Nephron progenitor cell (in vitro differentiated cells): Measurements from ENCODE around the gene NRDC.

Experiments
- DNase-seq: peaks from one replicate; pipeline ENCODE4 v3.0.0; 2021
- H3K27ac Mint-ChIP-seq: 2 replicates; pipeline ENCODE4 v1.8.0; 2021; ENCODE audit warnings: mild to moderate bottlenecking, moderate library complexity, mixed read lengths
- H3K27me3 Mint-ChIP-seq: 2 replicates; pipeline ENCODE4 v1.8.0; 2021; ENCODE audit warnings: mild to moderate bottlenecking, low read depth, mixed read lengths; ENCODE audit not compliant: poor library complexity
- H3K36me3 Mint-ChIP-seq: 2 replicates; pipeline ENCODE4 v1.8.0; 2021; ENCODE audit warnings: low read depth, mixed read lengths
- H3K4me1 Mint-ChIP-seq: 2 replicates; pipeline ENCODE4 v1.8.0; 2021; ENCODE audit warnings: mixed read lengths
- H3K4me3 Mint-ChIP-seq: 2 replicates; pipeline ENCODE4 v1.8.0; 2021; ENCODE audit warnings: mild to moderate bottlenecking, moderate library complexity, mixed read lengths
- H3K9me3 Mint-ChIP-seq: 2 replicates; pipeline ENCODE4 v1.8.0; 2021; ENCODE audit warnings: mild to moderate bottlenecking, moderate library complexity, mixed read lengths
- TF ChIP-seq, protein P1 (sequence below): fragments of 200-600 bp; sonication (generic); IDR thresholded peaks from 2 replicates; pipeline ENCODE4 v1.5.0; 2021; ENCODE audit warnings: antibody characterized with exemption

Gene NRDC

DNA sequence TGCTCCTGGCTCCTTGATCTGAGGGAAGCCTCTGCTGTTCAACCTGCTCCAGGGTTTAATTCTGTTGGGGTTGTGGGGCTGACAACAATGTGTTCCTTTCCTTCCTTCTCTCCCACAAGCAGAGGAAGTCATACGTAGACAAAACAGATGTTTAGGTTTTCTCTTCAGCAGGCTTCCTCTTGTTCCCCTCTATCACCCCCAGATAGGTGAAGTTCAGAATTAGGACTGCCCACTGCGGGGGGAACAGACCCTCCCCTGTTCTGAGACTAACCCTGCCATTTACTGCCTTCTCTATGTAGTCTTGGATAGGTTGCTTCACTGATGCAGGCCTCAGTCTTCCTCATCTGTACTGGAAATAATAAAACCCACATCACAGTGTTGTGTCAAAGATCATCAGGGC, 30.0 kb upstream of the NRDC start:
- H3K4me3 Mint-ChIP-seq, result no peak overlapping the region
- peaks cover 12% of the 10 kb centered on the region for H3K9me3 Mint-ChIP-seq
- no peak for DNase-seq
- H3K36me3 Mint-ChIP-seq, result no peaks in the 10 kb centered on the region
- TF ChIP-seq, protein P1, sequence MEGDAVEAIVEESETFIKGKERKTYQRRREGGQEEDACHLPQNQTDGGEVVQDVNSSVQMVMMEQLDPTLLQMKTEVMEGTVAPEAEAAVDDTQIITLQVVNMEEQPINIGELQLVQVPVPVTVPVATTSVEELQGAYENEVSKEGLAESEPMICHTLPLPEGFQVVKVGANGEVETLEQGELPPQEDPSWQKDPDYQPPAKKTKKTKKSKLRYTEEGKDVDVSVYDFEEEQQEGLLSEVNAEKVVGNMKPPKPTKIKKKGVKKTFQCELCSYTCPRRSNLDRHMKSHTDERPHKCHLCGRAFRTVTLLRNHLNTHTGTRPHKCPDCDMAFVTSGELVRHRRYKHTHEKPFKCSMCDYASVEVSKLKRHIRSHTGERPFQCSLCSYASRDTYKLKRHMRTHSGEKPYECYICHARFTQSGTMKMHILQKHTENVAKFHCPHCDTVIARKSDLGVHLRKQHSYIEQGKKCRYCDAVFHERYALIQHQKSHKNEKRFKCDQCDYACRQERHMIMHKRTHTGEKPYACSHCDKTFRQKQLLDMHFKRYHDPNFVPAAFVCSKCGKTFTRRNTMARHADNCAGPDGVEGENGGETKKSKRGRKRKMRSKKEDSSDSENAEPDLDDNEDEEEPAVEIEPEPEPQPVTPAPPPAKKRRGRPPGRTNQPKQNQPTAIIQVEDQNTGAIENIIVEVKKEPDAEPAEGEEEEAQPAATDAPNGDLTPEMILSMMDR, result no peak
- peaks cover 14% of the 10 kb centered on the region for H3K4me1 Mint-ChIP-seq
- H3K27ac Mint-ChIP-seq, result no peak overlapping the region
- H3K27me3 Mint-ChIP-seq, result peaks cover 28% of the 10 kb centered on the region

DNA sequence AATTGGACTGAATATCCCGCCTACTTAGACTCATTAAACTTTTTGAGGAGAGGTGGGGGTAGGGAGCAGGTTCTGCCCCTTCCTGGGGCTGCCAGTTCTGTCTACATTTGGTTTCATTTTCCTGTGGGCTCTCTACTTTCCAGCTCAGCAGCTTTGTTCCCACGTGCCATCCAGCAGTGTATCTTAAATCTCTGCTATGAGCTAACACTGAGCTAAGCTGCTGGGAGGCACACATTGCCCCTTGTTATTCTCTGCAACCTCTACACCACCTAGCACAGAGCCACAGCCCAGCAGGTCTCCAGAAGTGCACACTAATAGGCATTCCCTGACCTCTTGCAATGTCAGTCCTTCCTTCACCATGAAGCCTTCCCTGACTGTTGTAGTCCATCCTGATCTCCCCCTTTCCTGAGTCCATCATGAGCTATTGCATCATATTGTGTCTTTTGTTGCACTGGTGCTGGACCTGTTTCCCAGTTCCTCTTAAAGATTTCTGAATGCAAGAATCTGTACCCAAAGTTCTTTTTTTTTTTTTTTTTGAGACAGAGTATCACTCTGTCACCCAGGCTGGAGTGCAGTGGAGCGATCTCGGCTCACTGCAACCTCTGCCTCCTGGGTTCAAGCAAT, 28.7 kb upstream of the NRDC start:
- TF ChIP-seq, protein P1, result no peak
- no peak overlapping the region for H3K4me3 Mint-ChIP-seq
- H3K4me1 Mint-ChIP-seq, result peaks cover 14% of the 10 kb centered on the region
- no peak overlapping the region for H3K27ac Mint-ChIP-seq
- no peaks in the 10 kb centered on the region for H3K36me3 Mint-ChIP-seq
- DNase-seq, result no peak
- peaks cover 12% of the 10 kb centered on the region for H3K9me3 Mint-ChIP-seq
- H3K27me3 Mint-ChIP-seq, result peaks cover 30% of the 10 kb centered on the region

DNA sequence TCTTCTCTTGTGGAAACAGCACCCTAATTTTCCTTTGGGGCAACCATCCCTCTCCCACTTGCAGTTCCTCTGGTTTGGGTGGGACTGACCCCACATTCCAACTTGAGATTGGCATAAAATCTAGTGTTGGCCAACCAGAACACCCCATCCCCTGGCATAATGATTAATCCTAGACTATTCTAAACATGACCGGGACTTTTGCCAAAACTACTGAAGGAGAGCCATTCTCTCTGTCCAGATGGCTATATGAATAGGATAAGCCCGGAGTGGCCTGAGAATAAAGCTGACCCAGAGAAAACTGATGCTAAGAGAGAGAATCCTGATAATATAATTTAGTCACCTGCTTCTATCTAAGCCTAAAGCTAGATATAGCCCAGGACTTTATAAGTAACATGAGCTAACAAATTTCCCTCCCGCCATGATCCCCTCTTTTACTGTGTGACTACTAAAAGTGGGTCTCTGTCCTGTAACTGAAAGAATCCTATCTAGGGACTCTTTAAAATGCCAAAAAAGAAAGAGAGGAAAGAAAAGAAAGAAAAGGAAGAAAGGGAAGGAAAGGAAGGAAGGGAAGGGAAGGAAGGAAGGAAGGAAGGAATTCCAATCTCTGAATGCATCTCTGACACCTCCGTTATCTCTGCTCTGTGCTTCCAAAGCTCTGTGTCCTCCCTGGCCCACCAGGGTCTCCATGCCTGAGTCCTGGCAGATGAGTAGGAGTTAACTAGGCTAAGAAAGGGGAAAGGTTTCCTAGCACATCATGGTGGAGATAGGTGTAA, 28.0 kb upstream of the NRDC start:
- Mint-ChIP-seq H3K4me1 (peaks cover 14% of the 10 kb centered on the region), H3K9me3 (peaks cover 12% of the 10 kb centered on the region), H3K27ac (peak overlapping the region; percentile 34), H3K4me3 (no peak overlapping the region), H3K27me3 (peaks cover 30% of the 10 kb centered on the region), H3K36me3 (no peaks in the 10 kb centered on the region)
- no peak for DNase-seq
- TF ChIP-seq, protein P1, result no peak

DNA sequence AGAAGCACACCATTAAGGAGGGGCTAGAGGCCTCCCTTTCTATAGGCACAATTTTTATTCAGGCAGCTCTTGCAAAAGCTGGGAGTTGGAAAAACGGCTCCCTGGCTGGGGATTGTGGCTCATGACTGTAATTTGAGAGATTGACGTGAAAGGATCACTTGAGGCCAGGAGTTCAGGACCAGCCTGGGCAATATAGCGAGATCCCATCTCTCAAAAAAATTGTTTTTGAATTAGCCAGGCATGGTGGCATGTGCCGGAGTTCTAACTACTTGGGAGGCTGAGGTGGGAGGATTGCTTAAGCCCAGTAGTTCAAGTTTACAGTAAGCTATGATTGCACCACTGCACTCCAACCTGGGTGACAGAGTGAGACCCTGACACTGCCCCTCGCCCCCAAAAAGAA, 23.9 kb upstream of the NRDC start:
- H3K9me3 Mint-ChIP-seq, result peaks cover 12% of the 10 kb centered on the region
- TF ChIP-seq, protein P1, result no peak

DNA sequence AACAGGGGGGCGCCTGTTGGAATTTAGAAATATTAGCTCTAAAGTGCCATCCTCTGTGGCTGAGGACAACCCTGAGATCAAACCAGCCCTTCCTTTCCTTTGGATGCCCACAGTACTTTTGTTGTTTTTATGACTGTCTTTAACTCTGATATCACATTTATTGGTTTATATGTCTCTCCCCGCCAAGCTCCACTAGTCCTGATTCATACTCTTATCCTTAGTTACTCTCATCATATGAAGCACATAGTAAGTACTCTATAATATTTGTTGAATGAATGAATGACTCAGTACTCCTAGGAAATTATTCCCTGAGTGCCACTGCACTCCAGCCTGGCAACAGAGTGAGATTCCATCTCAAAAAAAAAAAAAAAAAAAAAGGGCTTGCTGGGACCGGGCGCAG, 22.6 kb upstream of the NRDC start:
- Mint-ChIP-seq H3K27ac (no peak overlapping the region), H3K4me3 (no peak overlapping the region), H3K4me1 (peaks cover 24% of the 10 kb centered on the region), H3K27me3 (peaks cover 32% of the 10 kb centered on the region), H3K36me3 (no peaks in the 10 kb centered on the region), H3K9me3 (peaks cover under 1% of the 10 kb centered on the region)
- no peak for DNase-seq
- TF ChIP-seq, protein P1, result no peak

More for the DNA sequence above, 23.9 kb upstream of the NRDC start:
- no peak overlapping the region for H3K27ac Mint-ChIP-seq
- peaks cover 22% of the 10 kb centered on the region for H3K4me1 Mint-ChIP-seq
- no peaks in the 10 kb centered on the region for H3K36me3 Mint-ChIP-seq
- no peak for DNase-seq
- no peak overlapping the region for H3K4me3 Mint-ChIP-seq
- peaks cover 33% of the 10 kb centered on the region for H3K27me3 Mint-ChIP-seq

DNA sequence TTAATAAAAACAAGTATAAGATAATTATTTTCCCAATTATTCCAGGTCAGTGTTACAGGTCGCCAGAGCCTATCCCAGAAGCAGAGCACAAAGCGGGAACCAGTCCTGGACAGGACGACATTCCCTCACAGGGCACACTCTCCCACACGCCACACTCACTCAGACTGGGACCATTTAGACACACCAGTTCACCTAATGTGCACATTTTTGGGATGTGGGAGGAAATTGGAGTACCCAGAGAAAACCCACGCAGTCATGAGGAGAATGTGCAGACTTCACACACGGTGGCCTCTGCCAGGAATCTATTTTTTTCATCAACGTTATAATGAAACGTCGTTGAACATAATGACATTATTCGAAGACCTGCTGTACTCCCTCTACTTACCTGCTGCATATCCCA, 20.5 kb upstream of the NRDC start:
- H3K9me3 Mint-ChIP-seq, result peaks cover 5% of the 10 kb centered on the region
- TF ChIP-seq, protein P1, result no peak
- H3K27ac Mint-ChIP-seq, result no peak overlapping the region
- peaks cover 24% of the 10 kb centered on the region for H3K4me1 Mint-ChIP-seq
- H3K4me3 Mint-ChIP-seq, result no peak overlapping the region
- peaks cover 33% of the 10 kb centered on the region for H3K27me3 Mint-ChIP-seq
- H3K36me3 Mint-ChIP-seq, result no peaks in the 10 kb centered on the region
- DNase-seq, result no peak
